HT-29 (cell line): Measurements from ENCODE around the gene ZMYM5. TPM values are rescaled to one million over a fixed set of nuclear protein-coding genes. Genes with fewer than 3 reads are reported as not detected.
"Not testable (repeated sequence)": the region's sequence is repeated elsewhere in the genome, so short reads cannot be mapped to it uniquely, and the experiment has no call there.

ENCODE experiments used
- DNase-seq: peaks from one replicate; pipeline ENCODE4 v3.0.0-alpha.2; 2015; ENCODE audit warnings: low spot score
- total RNA-seq: library from RNA; depleted of rRNA; stranded (reverse); fragments of >200 nt; shearing (Covaris generic); gene quantifications from 2 replicates; pipeline ENCODE4 v1.2.3, GENCODE V29; 2014; rRNA removed

Gene ZMYM5
- total RNA-seq = 5.3 and 8.3 TPM in 2 replicates

- DNase-seq = peak; percentile 100
These were observed at the start of gene ZMYM5 for GRCh38 chr13:19863323-19864023. Gene ZMYM5, minus strand, starts transcription at chr13:19863649. Its CDS starts 11,469 bp downstream, at chr13:19852180.

- no peak for DNase-seq
These were observed 47.1 kb upstream of the ZMYM5 start for GRCh38 chr13:19910336-19911072.

GRCh38 chr13:19908350-19908986, 45.0 kb upstream of the ZMYM5 start:
- DNase-seq = no peak

DNA sequence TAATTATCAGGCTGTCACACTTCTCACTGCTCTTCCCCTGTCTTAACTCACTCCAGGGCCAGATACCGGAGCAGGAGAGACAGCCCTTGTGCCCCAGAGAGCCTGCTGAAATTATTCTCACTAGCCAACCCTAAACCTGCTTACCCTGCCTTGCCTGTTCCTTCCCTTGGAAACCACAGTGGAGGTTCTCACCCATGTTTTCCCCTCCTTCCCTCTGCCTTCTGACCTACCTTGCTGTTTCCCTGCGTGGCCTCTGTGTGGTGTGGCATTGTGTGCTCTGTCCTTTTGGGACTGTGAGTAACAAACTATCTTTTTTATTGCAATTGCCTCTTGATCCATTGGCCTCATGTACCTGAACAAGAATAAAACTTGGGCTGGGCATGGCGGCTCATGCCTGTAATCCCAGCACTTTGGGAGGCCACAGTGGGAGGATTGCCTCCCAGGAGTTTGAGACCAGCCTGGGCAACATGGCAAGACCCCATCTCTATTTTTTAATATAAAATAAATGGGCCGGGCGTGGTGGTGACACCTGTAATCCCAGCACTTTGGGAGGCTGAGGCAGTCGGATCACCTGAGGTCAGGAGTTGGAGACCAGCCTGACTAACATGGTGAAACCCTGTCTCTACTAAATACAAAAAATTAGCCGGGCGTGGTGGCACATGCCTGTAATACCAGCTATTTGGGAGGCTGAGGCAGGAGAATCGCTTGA, 42.2 kb upstream of the ZMYM5 start:
- DNase-seq = not testable (repeated sequence)

- no peak for DNase-seq
These were observed 26.6 kb upstream of the ZMYM5 start for GRCh38 chr13:19890030-19890429.

DNA sequence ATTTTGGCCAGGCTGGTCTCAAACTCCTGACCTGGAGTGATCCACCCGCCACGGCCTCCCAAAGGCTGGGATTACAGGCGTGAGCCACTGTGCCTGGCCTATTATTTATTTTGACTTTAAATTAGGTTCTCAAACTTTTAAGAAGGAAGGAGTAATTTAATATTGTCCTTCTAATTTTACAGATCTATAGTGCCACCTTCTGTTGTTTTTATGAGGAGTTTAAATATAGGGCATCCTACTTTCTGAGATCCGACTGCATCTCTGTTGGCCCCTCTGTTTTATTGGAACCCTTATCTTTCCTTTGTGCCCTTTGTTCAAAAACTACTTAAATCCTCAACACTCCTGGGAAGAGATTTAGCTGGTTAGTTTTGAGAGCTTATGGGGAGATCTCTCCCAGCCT, 25.4 kb upstream of the ZMYM5 start:
- peak; percentile 43 for DNase-seq

- DNase-seq = no peak
These were observed 18.8 kb upstream of the ZMYM5 start for GRCh38 chr13:19882231-19882630.

- no peak for DNase-seq
These were observed 18.2 kb upstream of the ZMYM5 start for GRCh38 chr13:19881641-19882040.

- peak; percentile 96 for DNase-seq
These were observed 1.4 kb upstream of the ZMYM5 start for GRCh38 chr13:19864746-19865309.

GRCh38 chr13:19864024-19864745, 736 bp upstream of the ZMYM5 start:
- peak; percentile 92 for DNase-seq

- DNase-seq = peak; percentile 77
These were observed 752 bp downstream of the ZMYM5 start for GRCh38 chr13:19862481-19863313.

- no peak for DNase-seq
These were observed 1.7 kb downstream of the ZMYM5 start for GRCh38 chr13:19861762-19862161.

- peak; percentile 66 for DNase-seq
These were observed 2.4 kb downstream of the ZMYM5 start for GRCh38 chr13:19860884-19861655.

DNA sequence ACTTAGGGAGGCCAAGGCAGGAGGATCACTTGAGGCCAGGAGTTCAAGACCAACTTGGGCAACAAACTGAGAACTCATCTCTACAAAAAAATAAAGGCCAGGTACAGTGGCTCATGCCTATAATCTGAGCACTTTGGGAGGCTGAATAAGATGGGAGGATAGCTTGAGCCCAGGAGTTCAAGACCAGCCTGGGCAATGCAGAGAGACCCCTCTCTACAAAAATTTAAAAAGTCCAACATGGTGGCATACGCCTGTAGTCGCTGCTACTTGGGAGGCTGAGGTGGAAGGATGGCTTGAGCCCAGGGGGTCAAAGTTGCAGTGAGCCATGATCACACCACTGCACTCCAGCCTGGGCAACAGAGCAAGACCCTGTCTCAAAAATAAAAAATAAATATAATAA, 5.8 kb downstream of the ZMYM5 start:
- DNase-seq = not testable (repeated sequence)

DNA sequence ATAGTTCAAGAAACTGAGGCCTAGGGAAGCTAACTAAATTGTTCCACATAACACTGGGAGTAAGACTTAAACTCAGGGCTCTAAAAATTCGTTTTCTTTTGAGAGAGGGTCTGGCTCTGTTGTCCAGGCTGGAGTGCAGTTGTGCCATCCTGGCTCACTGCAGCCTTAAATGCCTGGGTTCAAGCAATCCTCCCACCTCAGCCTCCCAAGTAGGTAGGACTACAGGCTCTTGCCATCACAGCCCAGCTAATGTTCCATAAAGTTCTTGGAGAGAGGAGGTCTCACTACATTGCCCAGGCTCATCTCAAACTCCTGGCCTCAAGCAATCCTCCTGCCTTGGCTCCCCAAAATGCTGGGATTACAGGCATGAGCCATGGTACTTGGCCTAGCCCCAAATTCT, 10.7 kb downstream of the ZMYM5 start:
- no peak for DNase-seq

GRCh38 chr13:19845758-19846157, 17.7 kb downstream of the ZMYM5 start:
- DNase-seq = peak; percentile 81

DNA sequence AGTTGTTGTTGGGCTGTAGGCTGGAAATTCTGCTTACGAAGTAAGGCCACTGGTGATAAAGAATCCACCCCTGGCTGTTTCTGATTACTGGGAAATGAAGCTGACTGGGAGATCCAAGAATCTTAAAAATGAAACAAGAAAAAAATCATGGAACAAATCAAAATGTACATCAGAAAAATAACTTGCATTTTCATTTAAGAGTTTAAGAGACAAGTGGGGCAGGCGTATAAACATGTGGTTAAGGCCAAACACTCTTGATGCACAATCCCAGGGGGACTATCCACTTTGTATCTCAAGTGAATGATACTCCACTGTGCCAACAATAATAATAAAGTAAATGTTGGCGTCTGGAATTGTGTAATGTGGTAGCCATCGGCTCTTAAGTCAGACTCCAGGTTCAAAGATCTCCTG, 24.6 kb downstream of the ZMYM5 start:
- DNase-seq = no peak

DNA sequence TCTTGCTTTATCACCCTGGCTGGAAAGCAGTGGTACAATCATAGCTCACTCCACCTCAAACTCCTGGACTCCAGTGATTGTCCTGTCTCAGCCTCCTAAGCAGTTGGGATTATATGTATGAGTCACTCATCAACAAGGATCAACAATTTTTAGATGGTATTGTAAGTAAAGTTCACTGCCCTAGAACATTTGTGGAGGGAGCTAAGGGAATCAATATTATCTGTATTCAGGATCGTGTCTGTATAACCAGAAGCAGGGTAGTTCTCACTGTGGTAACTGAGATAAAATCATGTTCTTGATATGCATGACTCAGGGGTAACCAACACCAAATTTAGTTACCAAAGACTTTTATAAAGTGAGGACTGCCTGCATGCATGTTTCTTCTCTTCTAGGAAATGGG, 27.0 kb downstream of the ZMYM5 start:
- DNase-seq = no peak

GRCh38 chr13:19834704-19835103, 28.7 kb downstream of the ZMYM5 start:
- no peak for DNase-seq
